Trophoblast cell (in vitro differentiated cells and primary cell): Measurements from ENCODE around the gene PHKA2.

Experiments used
- DNase-seq, 2 donors: peaks; one replicate each; pipeline ENCODE4 v3.0.0-alpha.2; 2016
- H2AFZ ChIP-seq: 2 replicates; pipeline ENCODE4 v1.6.1; 2013; ENCODE audit warnings: low read length, moderate library complexity, mild to moderate bottlenecking; ENCODE audit not compliant: insufficient read depth, poor library complexity
- H2AK5ac ChIP-seq: 2 replicates; pipeline ENCODE4 v1.6.1; 2013; ENCODE audit warnings: mild to moderate bottlenecking, low read length
- H2BK120ac ChIP-seq: 2 replicates; pipeline ENCODE4 v1.6.1; 2013; ENCODE audit warnings: low read length, mild to moderate bottlenecking, moderate library complexity; ENCODE audit not compliant: insufficient read depth, poor library complexity
- H2BK12ac ChIP-seq: 2 replicates; pipeline ENCODE4 v1.6.1; 2013; ENCODE audit warnings: mild to moderate bottlenecking, low read length, moderate library complexity
- H2BK5ac ChIP-seq: 2 replicates; pipeline ENCODE4 v1.6.1; 2013; ENCODE audit warnings: low read length, low read depth, moderate library complexity, mild to moderate bottlenecking; ENCODE audit not compliant: poor library complexity
- H3K14ac ChIP-seq: 2 replicates; pipeline ENCODE4 v1.6.1; 2013; ENCODE audit warnings: mild to moderate bottlenecking, low read length
- H3K18ac ChIP-seq: 2 replicates; pipeline ENCODE4 v1.6.1; 2013; ENCODE audit warnings: mild to moderate bottlenecking, low read length
- H3K23ac ChIP-seq: 2 replicates; pipeline ENCODE4 v1.6.1; 2013; ENCODE audit warnings: low read length
- H3K27ac ChIP-seq: 2 replicates; pipeline ENCODE4 v1.5.1; 2013; ENCODE audit warnings: low read depth, mild to moderate bottlenecking, inconsistent platforms, low read length, moderate library complexity
- H3K27me3 ChIP-seq: 2 replicates; pipeline ENCODE4 v1.6.1; 2013; ENCODE audit warnings: inconsistent platforms, mild to moderate bottlenecking, low read length, moderate library complexity; ENCODE audit not compliant: insufficient read depth
- H3K36me3 ChIP-seq, 2 experiments: 1 replicate in 1 of 2; 2 replicates in 1 of 2; pipeline ENCODE4 v1.6.1; 2013; ENCODE audit warnings: low read length in 2 of 2, mild to moderate bottlenecking in 2 of 2, moderate library complexity in 1 of 2; ENCODE audit not compliant: insufficient read depth in 2 of 2, control insufficient read depth in 1 of 2
- H3K4ac ChIP-seq: 2 replicates; pipeline ENCODE4 v1.6.1; 2013; ENCODE audit warnings: low read depth, mild to moderate bottlenecking, low read length, moderate library complexity
- H3K4me1 ChIP-seq, 2 experiments: 1 replicate in 1 of 2; 2 replicates in 1 of 2; pipeline ENCODE4 v1.6.1; 2013; ENCODE audit warnings: low read length in 2 of 2, mild to moderate bottlenecking in 2 of 2, moderate library complexity in 1 of 2; ENCODE audit not compliant: insufficient read depth in 2 of 2, control insufficient read depth in 1 of 2
- H3K4me2 ChIP-seq: 2 replicates; pipeline ENCODE4 v1.6.1; 2013; ENCODE audit warnings: inconsistent platforms, mild to moderate bottlenecking, low read length, moderate library complexity
- H3K4me3 ChIP-seq: 2 replicates; pipeline ENCODE4 v1.5.1; 2013; ENCODE audit warnings: mild to moderate bottlenecking, low read depth, low read length, inconsistent platforms
- H3K79me1 ChIP-seq: one replicate; pipeline ENCODE4 v1.6.1; 2013; ENCODE audit warnings: low read length
- H3K79me2 ChIP-seq: 2 replicates; pipeline ENCODE4 v1.6.1; 2013; ENCODE audit warnings: low read length, mild to moderate bottlenecking; ENCODE audit not compliant: control insufficient read depth, insufficient read depth, poor library complexity
- H3K9ac ChIP-seq: 2 replicates; pipeline ENCODE4 v1.6.1; 2013; ENCODE audit warnings: mild to moderate bottlenecking, low read length
- H3K9me3 ChIP-seq: 2 replicates; pipeline ENCODE4 v1.6.1; 2013; ENCODE audit warnings: low read depth, mild to moderate bottlenecking, control low read depth, inconsistent platforms, low read length; ENCODE audit not compliant: insufficient read depth
- H4K12ac ChIP-seq: 2 replicates; pipeline ENCODE4 v1.6.1; 2013; ENCODE audit warnings: low read depth, mild to moderate bottlenecking, low read length, moderate library complexity
- H4K8ac ChIP-seq: 2 replicates; pipeline ENCODE4 v1.6.1; 2013; ENCODE audit warnings: low read depth, mild to moderate bottlenecking, low read length, moderate library complexity
- H4K91ac ChIP-seq: one replicate; pipeline ENCODE4 v1.6.1; 2013; ENCODE audit warnings: low read depth, mild to moderate bottlenecking, low read length, moderate library complexity
- WGBS: extraction: QIAGEN DNeasy Blood & Tissue Kit; methylation state at CpG from one replicate; pipeline ENCODE4 v1.1.7; 2013; ENCODE audit warnings: missing lambda C conversion rate; ENCODE audit not compliant: insufficient read length, insufficient coverage; ENCODE audit errors: extremely low coverage; 5-methylcytosine and 5-hydroxymethylcytosine counted together

The PHKA2 gene

GRCh38 chrX:18992829-18993228 is 8.9 kb upstream of the PHKA2 start:
- Histone ChIP-seq H3K27me3 (no peaks in the 10 kb centered on the region), H3K9me3 (no peaks in the 10 kb centered on the region), H4K12ac (no peak overlapping the region), H2BK5ac (no peak overlapping the region), H2AK5ac (no peak overlapping the region), H3K79me2 (no peaks in the 10 kb centered on the region), H3K18ac (no peak overlapping the region), H3K27ac (no peak overlapping the region), H4K8ac (no peak overlapping the region), H3K4me3 (no peak overlapping the region), H3K9ac (no peak overlapping the region), H2AFZ (no peak overlapping the region), H2BK12ac (no peak overlapping the region), H3K14ac (no peak overlapping the region), H3K4me2 (no peak overlapping the region), H3K4ac (no peak overlapping the region), H3K79me1 (peaks cover 3% of the 10 kb centered on the region), H2BK120ac (no peak overlapping the region), H3K4me1 (peaks cover 4% of the 10 kb centered on the region in 2 experiments), H3K23ac (no peak overlapping the region), H4K91ac (peak overlapping the region; percentile 62), H3K36me3 (no peaks in the 10 kb centered on the region)
- no CpG with 5 or more reads among the region's 7 CpGs for WGBS
- no peak for DNase-seq

GRCh38 chrX:18985186-18985435 is 1.2 kb upstream of the PHKA2 start:
- no CpG with 5 or more reads among the region's 4 CpGs for WGBS
- Histone ChIP-seq H4K8ac (peak overlapping the region; percentile 84), H2BK12ac (no peak overlapping the region), H3K4me2 (peak overlapping the region; percentile 77), H3K79me1 (peaks cover 8% of the 10 kb centered on the region), H3K36me3 (no peaks in the 10 kb centered on the region), H3K4ac (no peak overlapping the region), H3K23ac (no peak overlapping the region), H3K79me2 (peaks cover 7% of the 10 kb centered on the region), H2AFZ (peak overlapping the region; percentile 41), H3K14ac (no peak overlapping the region), H4K12ac (peak overlapping the region; percentile 30), H3K18ac (no peak overlapping the region), H3K9me3 (no peaks in the 10 kb centered on the region), H3K27ac (no peak overlapping the region), H3K9ac (no peak overlapping the region), H2BK120ac (peak overlapping the region; percentile 66), H3K4me1 (peaks cover 0 to 6% of the 10 kb centered on the region in 2 experiments), H3K4me3 (peak overlapping the region; percentile 73), H2BK5ac (no peak overlapping the region), H3K27me3 (no peaks in the 10 kb centered on the region), H4K91ac (peak overlapping the region; percentile 37), H2AK5ac (no peak overlapping the region)
- DNase-seq: no peak

- peak overlapping the region; percentile 84 for H4K8ac ChIP-seq
- H3K4ac ChIP-seq: peak overlapping the region; percentile 27
- peaks cover 0 to 6% of the 10 kb centered on the region in 2 experiments for H3K4me1 ChIP-seq
- no peaks in the 10 kb centered on the region for H3K9me3 ChIP-seq
- H2BK120ac ChIP-seq: peak overlapping the region; percentile 66
- H4K12ac ChIP-seq: peak overlapping the region; percentile 30
- no CpG with 5 or more reads among the region's 71 CpGs for WGBS
- peak overlapping the region; percentile 82 for H2BK5ac ChIP-seq
- peak overlapping the region; percentile 92 for H3K27ac ChIP-seq
- H3K14ac ChIP-seq: peak overlapping the region; percentile 85
- H3K27me3 ChIP-seq: no peaks in the 10 kb centered on the region
- DNase-seq: peak; percentile 68 to 79
- H4K91ac ChIP-seq: peak overlapping the region; percentile 83
- H3K4me2 ChIP-seq: peak overlapping the region; percentile 77
- no peaks in the 10 kb centered on the region for H3K36me3 ChIP-seq
- peaks cover 7% of the 10 kb centered on the region for H3K79me2 ChIP-seq
- peak overlapping the region; percentile 81 for H3K9ac ChIP-seq
- H2AFZ ChIP-seq: peak overlapping the region; percentile 41
- no peak overlapping the region for H3K23ac ChIP-seq
- no peak overlapping the region for H2AK5ac ChIP-seq
- H2BK12ac ChIP-seq: no peak overlapping the region
- peak overlapping the region; percentile 89 for H3K4me3 ChIP-seq
- H3K79me1 ChIP-seq: peaks cover 8% of the 10 kb centered on the region
- H3K18ac ChIP-seq: no peak overlapping the region
These were observed 669 bp upstream of the PHKA2 start for GRCh38 chrX:18984381-18985185.

GRCh38 chrX:18981124-18981807 is 2.6 kb downstream of the PHKA2 start:
- H2AFZ ChIP-seq: no peak overlapping the region

More at GRCh38 chrX:18981124-18981807, 2.6 kb downstream of the PHKA2 start:
- H3K18ac ChIP-seq: no peak overlapping the region
- no peak overlapping the region for H3K23ac ChIP-seq
- H3K4ac ChIP-seq: no peak overlapping the region
- no peak for DNase-seq
- no peak overlapping the region for H4K8ac ChIP-seq
- H3K36me3 ChIP-seq: no peaks in the 10 kb centered on the region
- no peak overlapping the region for H3K9ac ChIP-seq
- no peak overlapping the region for H4K12ac ChIP-seq
- no CpG with 5 or more reads among the region's 6 CpGs for WGBS
- H3K79me2 ChIP-seq: peaks cover 7% of the 10 kb centered on the region
- no peak overlapping the region for H3K4me2 ChIP-seq
- H2BK120ac ChIP-seq: no peak overlapping the region
- no peak overlapping the region for H2BK5ac ChIP-seq
- no peaks in the 10 kb centered on the region for H3K9me3 ChIP-seq
- no peak overlapping the region for H3K14ac ChIP-seq
- no peak overlapping the region for H2BK12ac ChIP-seq
- H3K27me3 ChIP-seq: no peaks in the 10 kb centered on the region
- H3K4me3 ChIP-seq: no peak overlapping the region
- H3K4me1 ChIP-seq: peaks cover 0 to 6% of the 10 kb centered on the region in 2 experiments
- peaks cover 8% of the 10 kb centered on the region for H3K79me1 ChIP-seq
- H3K27ac ChIP-seq: no peak overlapping the region
- no peak overlapping the region for H4K91ac ChIP-seq
- H2AK5ac ChIP-seq: no peak overlapping the region
